GM21717 (cell line): Measurements from ENCODE around the gene ACYP2.

ENCODE experiments used
- ATAC-seq: cut with Tn5 transposase; IDR thresholded peaks from one replicate; pipeline ENCODE4 v1.9.1; 2021; ENCODE audit warnings: mild to moderate bottlenecking, moderate library complexity; ENCODE audit not compliant: unreplicated experiment

The ACYP2 gene

GRCh38 chr2:54149638-54150441, 34.4 kb downstream of the ACYP2 start:
- no peak for ATAC-seq

GRCh38 chr2:54158311-54158710, 42.9 kb downstream of the ACYP2 start:
- no peak for ATAC-seq

- no peak for ATAC-seq
These were observed 46.4 kb downstream of the ACYP2 start for GRCh38 chr2:54161660-54162424.

GRCh38 chr2:54164106-54164505, 48.7 kb downstream of the ACYP2 start:
- no peak for ATAC-seq

GRCh38 chr2:54166121-54166773, 50.8 kb downstream of the ACYP2 start:
- ATAC-seq = no peak

GRCh38 chr2:54176577-54176976, 61.2 kb downstream of the ACYP2 start:
- no peak for ATAC-seq

- no peak for ATAC-seq
These were observed 67.9 kb downstream of the ACYP2 start for GRCh38 chr2:54183281-54183680.

- no peak for ATAC-seq
These were observed 68.6 kb downstream of the ACYP2 start for GRCh38 chr2:54183972-54184371.

GRCh38 chr2:54185105-54185504, 69.7 kb downstream of the ACYP2 start:
- no peak for ATAC-seq

- ATAC-seq = no peak
These were observed 71.9 kb downstream of the ACYP2 start for GRCh38 chr2:54187331-54187730.

GRCh38 chr2:54189539-54189938, 74.1 kb downstream of the ACYP2 start:
- ATAC-seq = no peak

- no peak for ATAC-seq
These were observed 76.1 kb downstream of the ACYP2 start for GRCh38 chr2:54191361-54192135.

GRCh38 chr2:54194761-54195750, 79.6 kb downstream of the ACYP2 start:
- ATAC-seq = peak; percentile 70

GRCh38 chr2:54196646-54197045, 81.2 kb downstream of the ACYP2 start:
- no peak for ATAC-seq

GRCh38 chr2:54204476-54204875, 89.1 kb downstream of the ACYP2 start:
- ATAC-seq = no peak

- ATAC-seq = no peak
These were observed 91.2 kb downstream of the ACYP2 start for GRCh38 chr2:54206596-54206995.

GRCh38 chr2:54207666-54208195, 92.3 kb downstream of the ACYP2 start:
- no peak for ATAC-seq

- no peak for ATAC-seq
These were observed 93.2 kb downstream of the ACYP2 start for GRCh38 chr2:54208364-54209240.

- no peak for ATAC-seq
These were observed 94.0 kb downstream of the ACYP2 start for GRCh38 chr2:54209379-54209778.
